NCI-H1092 treated with DMSO at 0.1 percent for 48 hours (cell line): Measurements from ENCODE around the gene MVB12B.

Source experiments
- DNase-seq: peaks from one replicate; lab custom pipeline; 2025; lab: John Stamatoyannopoulos, UW

MVB12B gene

GRCh38 chr9:126406075-126406667 is 79.5 kb downstream of the MVB12B start:
- no peak for DNase-seq

GRCh38 chr9:126407114-126407870 is 80.7 kb downstream of the MVB12B start:
- no peak for DNase-seq

DNA sequence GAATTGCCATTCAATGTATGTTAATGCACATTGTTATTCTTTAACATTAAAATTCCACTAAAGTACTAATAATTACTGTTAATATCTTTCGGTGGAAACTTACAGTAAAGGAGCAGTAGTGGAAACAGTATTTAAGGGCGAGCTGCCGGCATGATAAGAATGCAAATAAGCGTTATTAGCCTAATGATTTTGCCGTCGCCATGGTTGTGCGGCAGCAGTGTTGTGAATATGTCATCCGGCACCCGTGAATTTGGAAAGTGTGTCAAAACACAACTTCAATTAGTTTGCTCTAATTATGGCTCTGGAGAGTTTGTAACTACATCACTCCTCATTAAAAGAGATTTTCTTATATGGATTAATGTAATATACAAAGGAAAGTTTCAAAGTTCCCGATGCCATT is 81.4 kb downstream of the MVB12B start:
- DNase-seq: no peak

- DNase-seq: no peak
Observed at GRCh38 chr9:126410229-126410628, 83.6 kb downstream of the MVB12B start.

DNA sequence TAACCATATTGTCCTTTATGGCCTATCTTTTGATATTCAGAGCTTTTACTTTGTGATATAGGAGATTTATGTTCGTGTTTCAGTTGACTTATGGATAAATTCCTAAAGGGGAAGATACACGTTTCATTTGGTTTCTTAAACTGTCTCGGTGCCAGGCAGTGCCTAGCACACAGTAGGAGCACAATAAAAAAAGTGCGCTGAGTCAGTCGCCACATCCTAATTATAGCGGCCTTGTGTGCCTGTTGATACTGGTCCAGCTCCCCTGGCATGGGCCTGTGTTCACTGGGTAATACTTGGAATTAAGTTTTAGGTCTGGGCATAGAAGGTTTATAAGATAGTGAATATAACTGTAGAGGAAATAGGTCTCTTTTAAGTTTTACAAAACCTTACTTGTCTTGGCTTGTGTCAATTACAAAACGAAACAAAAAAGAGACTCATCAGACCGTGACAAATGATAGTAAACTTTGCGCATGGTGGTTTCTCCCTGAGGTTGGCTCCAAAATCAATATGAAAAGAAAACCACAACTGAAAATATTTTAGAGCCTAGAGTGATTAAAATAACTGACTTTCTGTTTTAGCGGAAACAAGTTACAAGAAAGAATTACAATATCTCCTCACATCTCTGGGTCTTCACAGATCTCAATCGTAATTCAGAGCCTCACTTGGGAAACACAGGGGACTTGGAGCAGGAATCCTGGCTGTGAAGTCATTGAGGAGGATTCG is 84.8 kb downstream of the MVB12B start:
- no peak for DNase-seq

- DNase-seq: no peak
Observed at GRCh38 chr9:126411948-126412284, 85.3 kb downstream of the MVB12B start.

GRCh38 chr9:126412905-126413304 is 86.3 kb downstream of the MVB12B start:
- DNase-seq: no peak

DNA sequence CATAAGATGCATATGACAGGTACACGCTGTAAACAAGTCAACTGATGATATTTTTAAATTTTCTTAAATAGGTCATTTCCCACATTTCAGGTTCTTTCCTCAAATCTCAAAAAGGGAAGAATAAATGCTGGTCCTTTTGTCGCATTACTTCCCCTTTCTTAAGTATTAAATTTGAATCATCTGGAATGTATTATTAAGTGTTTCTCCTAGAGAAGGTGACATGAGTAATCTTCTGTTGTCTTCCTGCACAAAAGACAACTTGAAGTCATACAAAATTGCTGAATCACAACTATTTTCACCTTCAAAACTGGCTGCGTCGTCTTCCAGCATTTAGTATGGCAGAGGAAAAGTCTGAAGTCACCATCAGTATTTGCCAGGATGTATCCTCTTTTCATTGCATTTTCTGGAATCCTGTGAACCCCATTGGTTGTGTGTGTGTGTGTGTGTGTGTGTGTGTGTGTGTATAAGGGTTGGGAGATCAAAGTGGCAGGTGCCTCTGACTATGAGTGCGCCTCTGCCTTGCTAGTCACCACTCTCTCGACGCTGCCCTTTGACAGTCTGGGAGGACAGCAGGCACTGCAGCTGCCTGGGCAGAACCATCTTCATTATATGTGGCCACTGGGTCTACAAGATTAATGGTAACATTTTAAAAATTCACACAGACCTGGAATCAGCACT is 86.9 kb downstream of the MVB12B start:
- DNase-seq: no peak

DNA sequence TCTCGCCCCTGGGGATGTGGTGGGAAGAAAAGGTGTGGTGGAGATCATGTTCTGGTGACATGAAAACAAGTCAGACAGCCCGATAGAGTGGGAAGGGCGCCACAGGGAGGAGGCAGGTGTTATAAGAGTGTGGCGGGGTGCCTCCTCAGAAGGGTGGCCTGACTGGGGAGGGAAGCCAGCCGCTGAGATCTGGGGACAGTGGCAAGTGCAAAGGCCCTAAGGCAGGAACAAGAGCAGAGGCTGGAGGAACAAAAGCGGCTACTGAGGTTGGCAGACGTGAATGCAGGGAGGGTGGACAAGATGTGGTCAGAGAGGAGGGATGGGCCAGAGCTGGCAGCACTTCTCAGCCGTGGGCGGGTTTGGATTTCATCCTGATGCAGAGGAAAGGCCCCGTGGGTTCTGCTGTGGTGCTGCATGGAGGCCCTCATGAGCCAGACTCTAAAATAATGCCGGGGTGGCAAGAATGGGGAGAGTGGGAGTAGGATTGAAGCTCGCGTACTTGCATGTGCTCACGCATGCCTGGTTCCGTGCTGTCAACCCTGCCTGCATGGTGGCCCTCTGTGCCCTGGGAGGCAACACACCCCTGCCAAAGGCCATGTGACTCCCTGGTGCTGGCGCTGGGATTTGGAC is 89.2 kb downstream of the MVB12B start:
- no peak for DNase-seq

DNA sequence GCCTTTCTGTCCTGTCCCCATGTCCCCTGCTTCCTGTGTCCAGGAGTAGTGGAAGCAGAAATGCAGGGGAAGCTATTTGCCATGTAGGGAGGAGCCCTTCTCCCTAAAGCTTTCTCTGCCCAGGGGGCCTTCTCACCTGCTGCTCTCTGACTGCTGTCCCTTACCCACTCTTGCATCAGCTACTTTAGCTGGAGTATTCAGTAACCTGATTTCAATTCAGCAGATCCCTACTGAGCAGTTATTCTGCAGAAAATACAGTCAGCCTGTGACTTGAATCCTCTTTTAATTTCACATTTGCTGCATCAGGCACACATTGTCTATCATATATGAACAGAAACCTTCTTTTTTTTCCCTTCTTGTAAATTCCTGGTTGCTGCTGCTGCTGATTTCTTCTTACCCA is 90.4 kb downstream of the MVB12B start:
- DNase-seq: peak; percentile 15

DNA sequence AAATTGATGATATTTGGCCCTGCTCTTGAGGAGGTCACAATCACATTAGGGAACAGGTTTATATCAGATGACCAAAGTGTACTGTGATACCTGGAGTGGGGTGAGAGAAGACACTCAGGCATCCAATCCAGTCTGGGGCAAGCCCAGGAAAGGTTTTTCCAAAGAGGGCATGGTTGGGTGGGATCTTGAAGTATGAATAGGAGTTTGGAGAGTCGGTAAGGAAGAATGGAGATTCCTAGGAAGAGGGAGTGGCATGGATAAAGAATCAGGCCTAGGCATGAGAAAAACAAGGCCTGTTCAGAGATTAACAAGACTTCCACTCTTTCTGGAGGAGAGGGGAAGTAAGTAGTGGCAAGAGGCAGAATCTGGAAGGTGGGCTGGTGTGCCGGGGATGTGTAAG is 91.1 kb downstream of the MVB12B start:
- no peak for DNase-seq

GRCh38 chr9:126418608-126419007 is 92.0 kb downstream of the MVB12B start:
- no peak for DNase-seq

GRCh38 chr9:126419475-126419874 is 92.8 kb downstream of the MVB12B start:
- DNase-seq: peak; percentile 54

DNA sequence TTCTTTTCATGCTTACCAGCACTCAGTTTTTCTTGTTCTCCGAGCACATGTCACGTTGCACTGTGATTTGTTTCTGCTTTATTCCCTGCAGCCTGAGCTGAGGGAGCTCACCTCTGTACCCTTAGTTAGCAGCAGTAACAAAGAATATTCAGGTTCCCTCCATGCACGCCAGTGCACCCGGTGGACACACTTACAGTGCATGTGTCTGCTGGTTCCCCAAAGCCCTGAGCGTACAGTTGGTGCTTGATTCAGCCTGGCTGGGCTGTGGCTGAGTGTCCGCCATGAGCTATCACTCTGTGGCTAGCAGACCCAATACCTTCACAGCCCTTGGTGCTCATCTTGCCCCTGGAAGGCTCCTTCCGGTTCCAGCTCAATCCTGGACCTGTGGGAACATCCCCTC is 93.5 kb downstream of the MVB12B start:
- DNase-seq: no peak

DNA sequence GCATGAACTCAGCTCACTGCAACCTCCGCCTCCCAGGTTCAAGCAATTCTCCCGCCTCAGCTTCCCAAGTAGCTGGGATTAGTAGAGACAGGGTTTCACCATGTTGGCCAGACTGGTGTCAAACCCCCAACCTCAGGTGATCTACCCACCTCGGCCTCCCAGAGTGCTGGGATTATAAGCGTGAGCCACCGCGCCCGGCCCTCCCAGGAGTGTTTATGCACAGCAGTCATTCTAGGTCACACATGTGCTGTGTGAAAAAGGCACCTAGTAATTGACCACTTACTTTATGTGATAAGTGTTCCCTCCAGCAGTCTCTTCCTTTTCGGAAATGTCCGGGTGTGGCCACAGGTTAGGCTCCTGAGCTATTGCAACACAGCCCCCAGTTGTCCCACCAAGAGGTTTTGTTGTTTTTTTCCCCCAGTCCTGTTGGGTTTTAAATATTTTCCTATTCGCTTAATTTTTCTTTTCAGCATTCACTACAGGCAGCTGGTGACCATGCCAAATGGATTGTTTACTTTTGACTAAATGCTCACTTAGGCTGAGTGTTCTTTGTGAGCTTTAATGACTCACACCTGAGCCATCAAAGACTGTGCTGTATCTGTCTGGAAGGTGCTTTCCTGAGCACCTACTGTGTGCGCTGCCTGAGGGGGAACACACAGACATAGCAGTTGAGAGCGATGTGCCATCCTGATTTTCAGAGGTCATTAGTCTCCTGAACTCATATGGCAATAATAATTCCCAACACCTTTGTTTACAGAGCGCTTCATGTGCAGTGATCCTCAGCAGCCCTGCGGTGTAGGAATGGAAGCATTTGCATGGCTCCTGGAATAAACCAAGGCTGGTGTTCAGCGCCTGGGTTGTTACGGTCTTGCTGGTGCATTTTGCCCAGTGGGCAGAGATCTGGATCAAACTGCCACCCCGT is 94.3 kb downstream of the MVB12B start:
- DNase-seq: peak; percentile 83

DNA sequence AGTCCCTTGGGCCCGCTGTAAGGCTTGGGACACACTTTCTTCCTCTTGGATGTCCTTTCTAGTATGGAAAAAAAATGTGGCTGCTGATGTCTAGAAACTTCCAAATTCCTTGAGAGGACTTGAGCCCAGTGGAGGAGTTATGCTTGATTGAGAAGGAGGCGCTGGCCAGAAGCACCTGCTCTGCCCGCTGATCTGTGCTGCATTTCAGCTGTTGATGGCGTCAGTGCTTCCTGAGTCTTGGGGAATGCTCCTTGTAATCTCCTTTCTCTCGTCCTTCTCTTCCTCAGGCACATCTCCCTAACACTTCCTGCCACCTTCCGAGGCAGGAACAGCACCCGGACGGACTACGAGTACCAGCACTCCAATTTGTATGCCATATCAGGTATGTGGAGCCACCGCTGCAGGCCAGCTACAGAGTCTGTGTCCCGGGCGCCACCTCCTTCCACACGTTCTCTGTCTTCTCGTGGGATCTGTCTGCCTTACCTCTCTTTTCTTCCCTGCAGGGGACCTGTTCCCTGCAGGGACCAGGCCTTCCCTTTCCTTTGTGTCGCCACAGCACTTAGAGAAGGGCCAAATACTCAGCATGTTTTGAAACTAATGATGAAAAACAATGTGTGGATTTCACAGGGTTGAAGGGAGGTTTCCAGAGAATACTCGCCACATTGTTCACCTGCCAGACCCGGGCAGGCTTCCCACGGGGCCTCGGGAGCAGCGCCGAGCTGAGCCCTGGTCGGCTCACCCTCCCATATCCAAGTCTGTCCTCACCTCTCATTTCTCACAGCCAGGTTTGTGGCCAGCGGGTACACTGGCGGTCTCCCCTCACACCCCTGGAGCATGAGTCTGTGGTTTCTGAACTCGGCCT is 95.2 kb downstream of the MVB12B start:
- DNase-seq: no peak

- DNase-seq: no peak
Observed at GRCh38 chr9:126423142-126423915, 96.7 kb downstream of the MVB12B start.

DNA sequence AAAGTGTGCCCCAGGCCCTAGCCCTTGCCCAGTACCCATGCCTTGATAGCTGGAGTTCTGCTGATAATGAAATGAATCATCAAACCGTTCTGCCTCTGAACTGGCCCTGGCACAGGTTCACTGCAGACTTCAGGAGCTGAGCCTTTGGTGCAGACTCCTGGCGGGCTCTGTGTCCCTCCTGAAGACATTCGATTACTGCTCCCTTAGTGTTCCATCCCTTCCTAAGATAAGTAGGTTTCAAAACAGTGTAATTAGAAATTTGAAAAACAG is 97.2 kb downstream of the MVB12B start:
- no peak for DNase-seq

DNA sequence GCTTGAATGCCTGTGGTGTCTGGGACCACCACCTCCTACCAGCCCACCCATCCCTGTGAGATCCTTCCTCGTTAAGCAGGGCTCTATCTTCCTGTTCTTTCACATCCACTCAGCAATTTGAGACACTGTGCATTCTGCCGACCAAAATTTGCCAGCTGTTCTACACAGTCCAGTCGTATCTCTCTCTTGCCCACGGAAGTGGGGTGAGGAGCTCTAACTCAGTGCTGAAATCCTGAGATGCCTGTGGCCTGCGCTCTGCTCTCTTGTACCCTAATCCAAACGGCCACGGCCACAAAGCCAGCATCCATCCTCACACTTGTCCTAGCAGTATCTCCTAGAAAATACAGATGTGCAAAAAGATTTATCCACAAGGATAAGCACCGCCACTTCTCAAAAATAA is 97.9 kb downstream of the MVB12B start:
- DNase-seq: no peak
